ENCODE measurements around the gene PTRHD1.
"Not testable (repeated sequence)": the region's sequence is repeated elsewhere in the genome, so short reads cannot be mapped to it uniquely, and the experiment has no call there.

Gene PTRHD1

GRCh38 chr2:24837996-24838513 lies 44.9 kb upstream of the PTRHD1 start:
- TF ChIP-seq, protein P1, sequence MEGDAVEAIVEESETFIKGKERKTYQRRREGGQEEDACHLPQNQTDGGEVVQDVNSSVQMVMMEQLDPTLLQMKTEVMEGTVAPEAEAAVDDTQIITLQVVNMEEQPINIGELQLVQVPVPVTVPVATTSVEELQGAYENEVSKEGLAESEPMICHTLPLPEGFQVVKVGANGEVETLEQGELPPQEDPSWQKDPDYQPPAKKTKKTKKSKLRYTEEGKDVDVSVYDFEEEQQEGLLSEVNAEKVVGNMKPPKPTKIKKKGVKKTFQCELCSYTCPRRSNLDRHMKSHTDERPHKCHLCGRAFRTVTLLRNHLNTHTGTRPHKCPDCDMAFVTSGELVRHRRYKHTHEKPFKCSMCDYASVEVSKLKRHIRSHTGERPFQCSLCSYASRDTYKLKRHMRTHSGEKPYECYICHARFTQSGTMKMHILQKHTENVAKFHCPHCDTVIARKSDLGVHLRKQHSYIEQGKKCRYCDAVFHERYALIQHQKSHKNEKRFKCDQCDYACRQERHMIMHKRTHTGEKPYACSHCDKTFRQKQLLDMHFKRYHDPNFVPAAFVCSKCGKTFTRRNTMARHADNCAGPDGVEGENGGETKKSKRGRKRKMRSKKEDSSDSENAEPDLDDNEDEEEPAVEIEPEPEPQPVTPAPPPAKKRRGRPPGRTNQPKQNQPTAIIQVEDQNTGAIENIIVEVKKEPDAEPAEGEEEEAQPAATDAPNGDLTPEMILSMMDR (IDR thresholded peaks at IDR 0.05; ENCODE audit: low read depth, low read length), result no peak
- no peak for DNase-seq (ENCODE audit: extremely low read depth, low read depth)

DNA sequence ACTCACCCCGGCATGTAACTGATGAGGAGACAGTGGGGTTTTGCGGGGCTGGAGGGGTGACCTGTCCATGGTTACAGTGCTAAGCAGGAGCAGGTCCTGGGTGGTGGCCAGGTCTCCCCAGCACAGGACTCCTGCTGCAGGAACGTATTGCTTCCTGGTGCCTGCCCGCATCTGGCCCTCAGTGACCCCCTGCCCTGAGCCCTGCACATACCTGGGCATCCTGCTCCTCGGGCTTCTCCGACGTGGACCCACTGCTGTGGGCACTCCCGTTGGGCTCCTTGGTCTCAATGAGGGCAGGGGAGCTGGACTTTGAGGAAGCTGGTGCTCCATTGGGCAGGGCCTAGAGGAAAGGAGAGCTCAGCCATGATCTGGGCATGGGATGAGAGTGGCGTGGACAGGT lies 43.5 kb upstream of the PTRHD1 start:
- TF ChIP-seq, protein P1 (IDR thresholded peaks at IDR 0.05; ENCODE audit: low read depth, low read length), result no peak
- no peak for DNase-seq (ENCODE audit: extremely low read depth, low read depth)

DNA sequence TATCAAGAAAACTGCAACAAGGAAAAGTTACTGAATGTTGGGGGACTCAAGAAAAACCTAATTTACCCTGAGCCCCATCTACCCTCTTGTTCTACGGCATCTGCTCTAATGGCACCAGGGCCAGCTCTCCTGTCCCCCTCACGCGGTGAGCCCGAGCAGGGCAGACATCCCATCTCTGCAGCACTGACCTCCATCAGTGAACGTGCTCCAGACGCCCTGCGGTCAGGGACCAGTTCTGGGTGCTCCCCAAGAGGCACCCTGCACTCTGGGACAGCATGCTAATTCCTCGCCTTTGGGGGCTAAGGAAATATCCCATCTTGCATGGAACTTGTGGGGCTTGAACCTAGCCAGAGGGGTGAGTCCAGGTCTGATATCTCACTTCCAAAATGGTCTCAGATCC lies 43.0 kb upstream of the PTRHD1 start:
- DNase-seq (ENCODE audit: extremely low read depth, low read depth), result no peak
- TF ChIP-seq, protein P1 (IDR thresholded peaks at IDR 0.05; ENCODE audit: low read depth, low read length), result no peak

DNA sequence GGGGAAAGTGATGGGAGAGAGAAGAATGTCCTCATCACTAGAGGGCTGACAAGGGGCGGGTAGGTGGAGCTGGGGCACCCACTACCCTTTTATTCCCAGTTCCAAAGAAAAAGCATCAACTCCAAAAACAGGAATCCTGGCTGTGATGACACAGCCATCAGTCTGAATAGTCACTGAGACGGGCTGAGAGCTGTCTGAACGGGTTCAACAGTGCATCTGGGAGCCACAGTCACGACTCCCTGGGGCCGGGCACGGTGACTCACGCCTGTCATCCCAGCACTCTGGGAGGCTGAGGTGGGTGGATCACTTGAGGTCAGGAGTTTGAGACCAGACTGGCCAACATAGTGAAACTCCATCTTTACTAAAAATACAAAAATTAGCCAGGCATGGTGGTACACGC lies 42.2 kb upstream of the PTRHD1 start:
- not testable (repeated sequence) for DNase-seq (ENCODE audit: extremely low read depth, low read depth)

- TF ChIP-seq, protein P1 (IDR thresholded peaks at IDR 0.05; ENCODE audit: low read depth, low read length), result no peak
- DNase-seq (ENCODE audit: extremely low read depth, low read depth), result no peak
Measured at GRCh38 chr2:24834733-24835395, 41.7 kb upstream of the PTRHD1 start.

DNA sequence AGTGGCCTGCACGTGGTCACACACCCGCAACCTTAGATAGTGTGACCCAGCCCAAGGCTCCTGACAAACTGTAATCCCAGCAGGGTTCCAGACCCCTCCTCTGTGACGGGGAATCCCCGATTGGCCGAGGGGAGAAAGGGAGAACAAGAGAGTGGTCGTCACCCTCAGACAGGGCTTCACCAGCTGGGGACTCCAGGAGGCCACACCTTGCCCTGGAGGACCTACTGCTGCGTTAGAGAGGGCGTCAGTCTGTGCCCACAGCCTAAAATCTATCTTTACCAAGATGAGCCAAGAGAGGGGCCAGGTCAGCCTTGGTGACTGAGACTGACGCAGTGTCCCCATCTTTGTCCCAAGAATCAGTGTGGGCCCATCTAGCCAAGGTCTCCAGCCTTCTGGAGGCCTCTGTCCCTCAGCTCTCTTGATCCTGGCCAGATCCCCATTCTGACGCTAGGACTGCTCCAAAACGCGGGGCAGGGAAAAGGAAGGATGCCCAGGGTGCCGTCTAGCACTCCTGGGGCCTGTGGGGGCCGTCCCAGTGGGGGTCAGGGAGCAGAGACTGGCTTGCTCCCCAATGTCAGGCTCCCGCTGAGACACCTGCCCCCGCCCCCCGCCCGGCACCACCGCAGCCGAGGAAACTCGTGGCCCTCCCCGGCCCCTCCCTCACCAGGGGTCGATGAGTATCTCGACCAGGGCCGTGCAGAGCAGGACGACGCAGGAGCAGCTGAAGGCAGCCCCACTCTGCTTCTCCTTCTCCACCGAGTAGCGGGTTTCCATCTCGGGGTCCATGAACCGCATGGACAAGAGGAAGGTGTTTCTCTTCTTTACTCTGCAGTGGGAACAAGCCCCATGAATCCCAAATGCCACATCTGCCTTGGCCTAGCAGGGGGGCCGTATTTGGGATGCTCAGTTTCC lies 40.9 kb upstream of the PTRHD1 start:
- DNase-seq (ENCODE audit: extremely low read depth, low read depth), result no peak
- TF ChIP-seq, protein P1 (IDR thresholded peaks at IDR 0.05; ENCODE audit: low read depth, low read length), result no peak

DNA sequence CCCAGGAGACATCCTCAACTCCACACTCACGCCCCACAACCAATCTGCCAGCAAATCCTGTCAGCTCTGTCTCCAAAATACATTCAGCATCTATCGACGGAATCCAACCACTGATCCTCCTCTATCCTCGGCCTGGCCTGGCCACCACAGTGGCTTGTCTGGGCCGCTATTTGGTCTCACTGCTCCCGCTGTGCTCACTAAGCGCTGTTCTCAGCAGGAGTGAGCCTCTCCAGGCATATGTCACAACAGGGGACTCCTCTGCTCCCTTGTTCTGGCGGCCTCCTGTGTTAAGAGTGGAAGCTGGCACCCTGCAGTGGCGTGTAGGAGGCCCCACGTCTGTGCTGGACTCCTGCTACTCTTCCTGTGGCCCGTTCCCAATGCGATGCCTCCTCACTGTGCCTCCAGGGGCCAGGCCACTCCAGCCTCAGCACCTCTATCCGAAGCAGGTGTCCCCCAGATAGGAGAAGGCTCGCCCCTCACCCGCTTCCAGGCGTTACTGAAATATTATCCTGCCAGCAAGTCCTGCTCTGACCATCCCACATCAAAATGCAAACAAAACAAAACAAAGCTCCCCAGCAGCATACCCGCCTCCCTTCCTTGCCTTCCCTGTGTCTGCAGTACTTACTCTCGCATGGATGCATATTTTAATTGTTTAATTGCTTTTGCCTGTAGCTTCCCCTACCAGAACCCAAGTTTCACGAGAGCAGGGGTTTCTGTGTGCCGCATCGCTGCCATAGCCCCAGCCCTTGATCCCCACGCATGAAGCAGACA lies 39.9 kb upstream of the PTRHD1 start:
- no peak for DNase-seq (ENCODE audit: extremely low read depth, low read depth)
- TF ChIP-seq, protein P1 (IDR thresholded peaks at IDR 0.05; ENCODE audit: low read depth, low read length), result no peak
